Posterior vena cava (tissue), 2 donors: Measurements from ENCODE around the gene VPS54. TPM values are rescaled to one million over a fixed set of nuclear protein-coding genes. Genes with fewer than 3 reads are reported as not detected.
"Not testable (repeated sequence)": the region's sequence is repeated elsewhere in the genome, so short reads cannot be mapped to it uniquely, and the experiment has no call there.

Experiments
- DNase-seq: peaks from one replicate; pipeline ENCODE4 v3.0.0-alpha.2; 2020; ENCODE audit warnings: low spot score
- intact Hi-C, 2 donors: fragments of 100-400 bp; cut with DNase I; formaldehyde crosslinking; loops; one replicate each; pipeline versions ENCODE4 v1.14.1 to v1.14.2; 2022 to 2023
- total RNA-seq, 2 donors: library from RNA; stranded (reverse); fragmentation: NEBNext Ultra II Directional; extraction: Animal tissue kit (Norgen Biotek cat#: 25700); gene quantifications; one replicate each; pipeline ENCODE4 v1.2.1, GENCODE V29; 2021
- donor health status: DM: yes; HTN: yes; CAD: no.
- donor health status: DM: yes; HTN: yes; CAD: no.

The VPS54 gene
- total RNA-seq, 2 donors from 2014 or later: 18.7 to 22.9 TPM

DNA sequence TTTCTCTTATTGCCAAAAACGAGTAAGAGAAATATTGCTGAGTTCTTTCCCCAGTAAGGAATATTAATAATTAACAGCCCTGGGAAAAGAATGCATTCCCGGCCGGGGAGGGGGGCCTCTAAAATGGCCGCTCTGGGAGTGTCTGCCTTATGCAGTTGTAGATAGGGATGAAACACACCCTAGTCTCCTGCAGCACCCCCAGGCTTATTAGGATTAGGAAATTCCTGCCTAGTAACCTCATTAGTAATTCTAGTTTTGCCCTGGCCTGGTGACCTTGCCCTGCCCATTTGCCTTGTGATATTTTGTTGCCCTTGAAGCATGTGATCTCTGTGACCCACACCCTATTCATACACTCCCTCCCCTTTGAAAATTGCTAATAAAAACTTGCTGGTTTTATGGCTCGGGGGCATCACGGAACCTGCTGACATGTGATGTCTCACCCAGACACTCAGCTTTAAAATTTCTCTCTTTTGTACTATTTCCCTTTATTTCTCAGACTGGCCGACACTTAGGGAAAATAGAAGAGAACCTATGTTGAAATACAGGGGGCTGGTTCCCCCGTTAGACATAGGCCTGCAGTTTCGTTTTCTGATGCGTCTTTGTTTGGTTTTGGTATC, 22.5 kb downstream of the VPS54 start:
- DNase-seq, intact Hi-C loops: not testable (repeated sequence)

DNA sequence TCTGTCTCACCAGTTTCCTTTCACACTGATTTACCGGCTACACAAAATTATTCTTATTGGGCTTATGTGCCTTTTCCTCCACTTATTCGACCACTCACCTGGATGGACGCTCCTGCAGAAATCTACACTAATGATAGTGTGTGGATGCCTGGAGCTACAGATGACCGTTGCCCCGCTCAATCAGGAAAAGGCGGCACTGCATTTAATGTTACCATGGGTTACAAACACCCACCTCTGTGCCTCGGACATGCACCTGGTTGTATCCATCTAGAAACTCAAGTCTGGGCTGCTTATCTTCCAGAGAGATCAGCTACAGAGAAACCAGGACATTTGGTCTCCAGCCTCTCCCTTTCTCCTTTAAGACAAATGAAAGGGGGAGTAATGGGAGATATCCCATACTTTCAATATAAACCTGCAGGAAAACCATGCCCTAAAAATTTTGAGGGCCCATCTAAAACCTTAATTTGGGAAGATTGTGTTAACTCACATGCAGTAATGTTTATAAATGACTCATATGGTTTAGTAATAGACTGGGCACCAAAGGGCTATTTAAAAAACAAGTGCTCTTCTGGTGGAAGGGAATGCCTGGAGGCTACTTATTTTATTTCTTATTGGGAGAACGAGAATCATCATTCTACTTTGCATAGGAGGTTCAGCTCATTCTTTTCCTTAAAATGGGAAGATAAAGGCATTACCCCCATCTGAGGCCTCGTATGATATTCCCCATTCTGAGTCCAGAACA, 24.7 kb downstream of the VPS54 start:
- DNase-seq, intact Hi-C loops: not testable (repeated sequence)

DNA sequence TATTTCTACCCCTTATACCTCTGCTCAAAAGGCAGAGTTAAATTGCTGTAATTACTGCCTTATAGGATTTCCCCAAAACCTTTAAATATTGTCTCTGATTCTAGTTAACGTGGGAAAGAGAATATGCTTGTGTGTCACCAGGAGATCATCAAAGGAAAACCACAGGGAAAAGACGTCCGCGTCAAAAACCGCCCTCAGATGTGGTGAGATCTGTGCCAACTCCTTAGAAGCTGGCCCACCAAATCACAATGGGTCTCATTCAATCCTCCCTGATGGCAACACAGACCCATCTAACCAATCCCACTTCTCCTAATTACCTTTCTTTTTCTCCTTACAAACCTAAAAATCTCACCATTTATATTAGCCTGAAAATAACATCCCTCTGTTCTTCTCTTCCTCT, 25.4 kb downstream of the VPS54 start:
- intact Hi-C loops: no loop called here
- no peak for DNase-seq

DNA sequence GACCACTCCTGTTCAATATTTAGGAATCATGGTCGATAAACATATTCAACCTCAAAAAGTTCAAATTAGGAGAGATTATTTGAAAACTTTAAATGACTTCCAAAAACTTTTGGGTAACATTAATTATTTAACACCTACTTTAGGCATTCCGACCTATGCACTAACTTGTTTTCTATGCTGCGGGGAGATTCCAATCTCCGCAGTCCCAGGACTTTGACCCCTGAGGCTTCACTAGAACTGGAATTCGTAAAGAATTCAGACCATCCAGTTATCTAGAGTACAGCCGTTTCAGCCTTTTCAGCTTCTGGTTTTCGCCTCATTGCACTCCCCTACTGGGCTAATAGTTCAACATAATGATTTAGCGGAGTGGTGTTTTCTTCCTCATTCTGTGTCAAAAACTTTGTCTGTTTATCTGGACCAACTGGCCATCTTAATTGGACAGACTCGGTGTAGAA, 26.1 kb downstream of the VPS54 start:
- intact Hi-C loops, DNase-seq: not testable (repeated sequence)

DNA sequence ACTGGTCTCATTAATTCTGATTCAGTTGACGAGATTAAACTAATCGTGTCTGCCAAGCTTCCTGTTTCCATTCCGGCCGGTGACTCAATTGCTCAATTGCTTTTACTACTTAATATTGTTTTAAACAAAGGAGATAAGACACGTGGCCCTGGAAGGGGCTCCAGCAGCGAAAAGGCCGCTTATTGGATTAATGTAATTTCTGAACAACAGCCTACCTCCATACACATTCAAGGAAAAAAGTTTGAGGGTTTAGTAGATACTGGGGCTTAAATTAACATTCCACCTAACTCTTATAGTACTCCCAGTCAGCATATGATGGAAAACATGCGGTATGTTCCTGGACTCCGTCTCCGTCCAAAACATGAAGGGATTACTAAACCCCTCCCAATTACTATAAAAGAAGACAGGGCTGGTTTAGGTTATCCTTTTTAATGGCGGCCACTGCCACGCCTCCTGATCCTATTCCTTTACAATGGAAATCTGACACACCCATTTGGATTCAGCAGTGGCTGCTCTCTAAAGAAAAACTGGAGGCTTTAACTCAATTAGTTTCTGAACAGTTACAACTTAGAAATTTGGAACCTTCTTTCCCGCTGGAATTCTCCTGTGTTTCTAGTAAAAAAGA, 27.1 kb downstream of the VPS54 start:
- intact Hi-C loops: no loop called here
- DNase-seq: no peak

DNA sequence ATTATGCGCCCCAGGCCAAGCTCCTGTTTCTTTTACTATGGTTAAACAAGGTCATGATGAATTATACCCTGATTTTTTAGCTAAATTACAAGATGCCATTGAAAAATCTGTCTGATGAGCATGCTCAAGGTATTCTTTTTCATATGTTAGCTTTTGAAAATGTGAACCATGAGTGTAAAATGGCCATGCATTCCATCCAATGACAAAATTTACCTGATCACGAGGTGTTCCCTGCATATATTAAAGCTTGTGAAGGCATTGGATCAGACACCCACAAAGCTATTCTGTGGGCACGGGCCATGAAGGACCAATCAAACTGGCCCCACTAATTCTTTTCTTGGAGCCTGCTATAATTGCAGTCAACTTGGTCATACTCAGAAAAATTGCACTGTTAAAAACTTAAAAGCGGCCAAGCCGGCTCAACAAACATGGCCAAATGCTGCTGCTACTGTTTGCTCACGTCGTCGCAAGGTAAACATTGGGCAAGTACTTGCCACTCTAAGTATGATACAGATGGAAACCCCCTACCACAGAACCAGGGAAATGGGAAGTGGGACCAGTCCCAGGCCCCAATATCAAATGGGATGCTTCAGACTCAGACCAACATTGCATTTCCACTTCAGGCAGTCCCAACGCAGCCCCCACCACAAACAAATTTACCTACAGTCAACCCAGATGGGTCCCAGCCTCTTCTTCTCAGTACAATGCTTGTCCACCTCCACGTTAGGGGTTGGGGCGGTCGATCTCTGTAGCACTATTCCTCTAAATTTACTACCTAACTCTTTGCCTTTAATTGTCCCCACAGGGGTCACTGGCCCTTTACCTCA, 27.8 kb downstream of the VPS54 start:
- intact Hi-C loops, DNase-seq: not testable (repeated sequence)

DNA sequence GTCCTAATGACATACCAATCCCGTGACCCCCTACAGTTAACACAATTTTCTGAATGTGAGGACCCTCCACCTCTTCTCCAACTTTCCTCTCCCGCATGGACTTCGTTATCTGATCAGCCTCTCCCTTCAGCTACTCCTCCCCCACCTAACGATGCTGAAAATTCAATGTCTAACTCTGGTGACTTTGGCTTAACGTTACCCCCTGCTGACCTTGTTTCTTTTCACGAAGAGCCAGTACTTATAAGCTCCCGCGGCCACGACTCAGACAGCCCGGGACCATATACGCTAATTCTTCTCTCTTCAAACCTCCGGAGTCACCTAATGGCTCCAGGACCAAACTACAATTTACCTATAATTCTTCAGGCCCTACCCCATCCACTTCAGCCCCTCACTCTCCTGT, 29.2 kb downstream of the VPS54 start:
- no peak for DNase-seq
- intact Hi-C loops: loop anchor here in 1 of 2 donors (1.0 kb wide), 1 partner anchor 26 kb away; no protein-coding TSS in a partner anchor

DNA sequence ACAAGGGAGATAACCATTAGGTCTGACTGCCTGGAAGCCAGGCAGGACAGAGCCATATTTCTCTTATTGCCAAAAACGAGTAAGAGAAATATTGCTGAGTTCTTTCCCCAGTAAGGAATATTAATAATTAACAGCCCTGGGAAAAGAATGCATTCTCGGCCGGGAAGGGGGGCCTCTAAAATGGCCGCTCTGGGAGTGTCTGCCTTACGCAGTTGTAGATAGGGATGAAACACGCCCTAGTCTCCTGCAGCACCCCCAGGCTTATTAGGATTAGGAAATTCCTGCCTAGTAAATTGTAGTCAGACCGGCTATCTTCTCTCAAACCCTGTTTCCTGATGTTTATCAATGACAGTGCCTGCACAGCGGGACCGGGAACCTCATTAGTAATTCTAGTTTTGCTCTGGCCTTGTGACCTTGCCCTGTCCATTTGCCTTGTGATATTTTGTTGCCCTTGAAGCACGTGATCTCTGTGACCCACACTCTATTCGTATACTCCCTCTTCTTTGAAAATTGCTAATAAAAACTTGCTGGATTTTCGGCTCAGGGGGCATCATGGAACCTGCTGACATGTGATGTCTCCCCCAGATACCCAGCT, 30.3 kb downstream of the VPS54 start:
- DNase-seq, intact Hi-C loops: not testable (repeated sequence)

DNA sequence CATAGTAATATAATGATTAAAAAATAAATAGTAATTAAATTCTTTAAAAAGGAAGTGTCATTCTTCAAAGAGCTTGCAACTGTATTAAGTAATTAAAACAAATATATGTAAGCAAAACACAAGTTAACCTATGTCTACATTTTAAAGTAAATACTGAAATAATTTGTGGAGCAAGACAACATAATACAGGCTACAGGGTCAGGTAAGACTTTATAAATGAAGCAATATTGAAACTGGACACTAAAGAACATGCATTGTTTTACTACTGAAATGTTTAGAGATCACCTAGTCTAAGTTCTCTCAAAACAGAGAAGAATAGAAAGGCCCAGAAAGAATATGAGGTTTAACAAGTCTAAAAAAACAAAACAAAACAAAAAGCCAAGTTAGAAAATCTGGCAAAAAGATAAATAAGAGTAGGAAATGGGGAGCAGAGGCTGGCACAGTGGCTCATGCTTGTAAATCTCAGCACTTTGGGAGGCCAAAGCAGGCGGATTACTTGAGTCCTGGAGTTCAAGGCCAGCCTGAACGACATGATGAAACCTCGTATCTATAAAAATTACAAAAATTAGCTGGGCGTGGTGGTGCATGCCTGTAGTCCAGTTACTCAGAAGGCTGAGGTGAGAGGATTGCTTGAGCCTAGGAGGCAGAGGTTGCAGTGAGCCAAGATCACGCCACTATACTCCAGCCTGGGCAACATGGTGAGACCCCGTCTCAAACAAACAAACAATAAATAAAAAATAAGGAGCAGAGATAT, 34.4 kb downstream of the VPS54 start:
- intact Hi-C loops: no loop called here
- no peak for DNase-seq

DNA sequence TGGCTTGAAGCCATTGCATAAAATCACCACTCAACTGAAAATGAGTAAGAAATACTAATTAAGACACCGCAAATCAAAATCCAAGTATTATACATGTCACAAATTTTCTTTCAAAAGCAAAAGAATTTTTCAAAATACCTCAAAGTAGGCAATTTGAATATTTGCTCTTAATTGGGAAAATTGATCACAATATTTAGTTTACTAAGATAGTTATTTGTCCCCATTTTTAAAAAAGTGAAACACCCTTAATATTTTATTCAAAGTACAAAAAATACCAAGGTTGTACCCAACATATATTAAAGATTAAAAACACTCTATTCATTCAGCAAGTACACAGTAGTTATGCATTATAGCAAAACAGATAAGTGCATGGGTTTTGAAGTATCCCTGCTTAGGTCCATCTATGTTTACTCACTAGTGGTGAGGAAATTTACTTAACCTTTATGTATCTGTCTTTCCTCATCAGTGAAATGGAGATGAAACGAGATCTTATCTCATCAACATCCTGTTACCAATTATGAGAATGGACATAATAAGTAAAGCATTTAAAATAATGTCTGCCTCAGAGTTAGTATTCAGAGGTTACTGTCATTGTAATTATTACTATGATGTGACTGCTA, 35.1 kb downstream of the VPS54 start:
- intact Hi-C loops: no loop called here
- no peak for DNase-seq

DNA sequence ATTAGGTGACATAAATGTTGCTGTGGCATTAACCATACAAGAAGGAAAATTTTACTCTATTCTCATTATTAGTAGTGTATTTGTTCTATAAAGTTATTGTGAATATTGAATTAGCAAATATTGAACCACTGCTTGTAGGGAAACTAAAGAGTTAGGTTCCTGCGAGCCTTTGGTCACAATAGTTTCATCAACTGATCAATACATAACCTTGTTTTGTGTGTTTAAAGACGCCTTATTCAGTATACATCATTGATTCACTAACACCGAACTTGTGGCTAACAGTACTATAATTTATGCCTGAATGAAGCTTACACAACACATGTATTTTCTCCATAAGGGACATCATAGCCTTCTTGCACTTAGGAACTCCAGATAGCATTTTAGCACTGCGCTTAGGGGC, 36.9 kb downstream of the VPS54 start:
- no peak for DNase-seq
- intact Hi-C loops: no loop called here

DNA sequence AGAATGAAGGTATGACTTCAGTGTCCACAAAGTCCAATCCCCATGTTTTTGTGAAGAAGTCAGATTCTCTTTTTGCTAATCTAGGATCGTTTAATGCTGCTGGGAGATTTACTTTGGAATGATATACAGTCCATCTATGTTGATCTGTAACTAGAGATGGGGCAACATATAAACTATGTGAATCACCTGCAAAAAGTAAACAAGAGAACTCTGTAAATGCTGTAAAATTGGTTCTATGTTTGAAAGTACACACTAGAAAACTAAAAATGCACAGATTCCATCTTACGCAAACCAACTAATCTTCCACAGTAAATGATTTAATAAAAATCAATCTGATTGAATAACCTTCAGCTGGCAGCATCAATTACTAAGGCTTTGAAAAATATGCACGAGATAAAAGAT, 37.5 kb downstream of the VPS54 start:
- intact Hi-C loops: no loop called here
- DNase-seq: no peak

DNA sequence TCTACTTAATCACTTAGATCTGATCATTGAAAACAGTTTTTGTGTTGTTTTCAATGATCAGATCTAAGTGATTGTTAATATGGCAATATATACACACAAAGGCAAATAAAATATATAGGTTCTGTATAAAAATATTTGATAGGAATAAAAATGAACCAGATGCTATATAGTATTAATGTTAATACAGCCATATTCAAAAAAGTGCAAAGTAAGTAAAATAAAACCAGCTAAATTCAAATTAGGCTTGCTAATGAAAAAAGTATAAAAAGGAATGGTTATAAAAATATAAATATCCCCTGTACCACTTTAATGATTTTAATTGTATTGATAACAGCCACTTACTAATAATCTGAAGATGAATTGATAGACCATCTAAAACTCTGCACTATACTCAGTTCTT, 38.4 kb downstream of the VPS54 start:
- intact Hi-C loops: no loop called here
- no peak for DNase-seq

DNA sequence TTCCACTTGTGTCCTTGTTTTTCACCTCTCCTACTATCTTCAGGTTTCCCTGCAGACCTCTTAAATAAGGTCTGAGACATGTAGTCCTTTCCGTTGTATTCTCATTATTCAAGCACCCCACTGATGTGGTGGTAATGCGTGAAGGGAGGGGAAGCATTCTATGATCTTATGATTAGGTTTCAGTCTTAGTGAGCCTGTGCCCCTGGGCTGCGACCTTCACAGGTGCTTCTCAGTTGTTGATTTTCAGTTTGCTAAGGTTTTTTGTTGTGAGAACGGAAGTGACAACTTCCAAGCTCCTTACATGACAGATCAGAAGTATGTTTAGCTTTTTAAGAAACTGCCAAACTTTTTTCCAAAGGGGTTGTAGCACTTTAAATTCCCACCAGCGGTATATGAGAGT, 41.3 kb downstream of the VPS54 start:
- intact Hi-C loops: no loop called here
- no peak for DNase-seq

DNA sequence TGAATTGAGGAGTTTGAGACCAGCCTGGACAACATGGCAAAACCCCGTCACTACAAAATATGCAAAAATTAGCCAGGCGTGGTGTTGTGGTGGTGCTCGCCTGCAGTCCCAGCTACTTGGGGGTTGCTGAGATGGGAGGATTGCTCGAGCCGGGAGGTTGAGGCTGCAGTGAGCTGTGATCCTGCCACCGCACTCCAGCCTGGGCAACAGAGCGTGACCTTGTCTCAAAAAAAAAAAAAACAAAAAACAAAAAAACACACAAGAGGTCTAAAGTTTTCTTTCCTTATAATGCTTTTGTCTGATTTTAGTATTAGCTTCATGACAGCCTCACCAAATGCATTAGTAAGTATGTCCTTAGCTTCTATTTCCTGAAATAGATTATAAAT, 43.1 kb downstream of the VPS54 start:
- no peak for DNase-seq

DNA sequence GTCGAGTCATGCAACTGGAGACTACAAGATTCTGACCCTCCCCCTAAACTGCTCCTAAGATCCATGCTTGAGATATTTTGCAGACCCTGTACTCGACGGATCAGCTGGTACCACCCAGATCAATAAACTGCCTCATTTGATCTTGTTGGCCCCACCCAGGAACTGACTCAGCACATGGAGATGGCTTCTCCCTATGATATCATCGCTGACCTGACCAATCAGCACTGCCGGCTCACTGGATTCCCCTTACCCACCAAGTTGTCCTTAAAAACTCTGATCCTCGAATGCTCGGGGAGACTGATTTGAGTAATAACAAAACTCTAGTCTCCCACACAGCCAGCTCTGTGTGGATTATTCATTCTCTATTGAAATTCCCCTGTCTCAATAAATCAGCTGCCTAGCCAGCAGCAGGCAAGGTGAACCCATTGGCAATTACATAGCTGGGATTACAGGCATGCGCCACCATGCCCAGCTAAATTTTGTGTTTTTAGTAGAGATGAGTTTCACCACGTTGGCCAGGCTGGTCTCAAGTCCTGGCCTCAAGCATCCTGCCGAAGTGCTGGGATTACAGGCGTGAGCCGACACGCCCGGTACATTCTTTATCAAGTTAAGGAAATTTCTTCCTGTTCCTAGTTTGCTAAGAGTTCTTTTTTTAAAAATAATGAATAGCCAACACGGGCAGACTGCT, 43.6 kb downstream of the VPS54 start:
- intact Hi-C loops: no loop called here
- no peak for DNase-seq

More for the DNA sequence above, 43.1 kb downstream of the VPS54 start:
- intact Hi-C loops: no loop called here

DNA sequence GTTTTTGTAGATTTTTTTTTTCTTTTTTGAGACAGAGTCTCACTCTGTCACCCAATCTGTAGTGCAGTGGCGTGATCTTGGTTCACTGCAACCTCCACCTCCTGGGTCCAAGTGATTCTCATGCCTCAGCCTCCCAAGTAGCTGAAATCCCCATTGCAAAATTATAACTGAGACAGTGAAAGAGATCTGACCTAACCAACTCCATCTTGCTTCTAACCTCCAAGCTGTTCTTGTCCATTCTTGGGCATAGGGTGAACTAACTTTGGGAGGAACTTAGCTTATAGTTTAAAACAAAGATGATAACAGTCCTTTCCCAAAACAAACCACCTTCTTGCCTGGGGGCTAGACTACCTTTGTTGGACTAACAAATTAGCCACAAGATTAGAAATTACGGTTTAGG, 44.2 kb downstream of the VPS54 start:
- intact Hi-C loops, DNase-seq: not testable (repeated sequence)

DNA sequence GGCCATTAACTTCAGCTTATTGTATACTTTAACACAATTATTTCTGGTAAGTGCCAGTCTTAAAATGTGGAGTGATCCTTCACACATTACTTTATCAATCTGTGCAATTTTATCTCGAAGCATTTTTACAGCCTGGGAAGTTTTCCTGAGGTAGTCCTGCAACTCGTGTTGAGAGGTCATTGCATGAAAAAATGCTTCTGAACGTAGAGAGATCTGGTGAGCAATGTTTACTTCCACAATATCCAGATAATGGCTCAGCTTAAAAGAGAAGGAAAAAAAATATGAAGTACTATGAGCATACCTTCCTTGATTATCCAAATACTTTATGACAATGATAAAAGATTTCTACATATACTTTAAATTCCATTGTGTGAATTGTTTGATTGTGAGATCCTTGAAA, 57.0 kb downstream of the VPS54 start:
- intact Hi-C loops: no loop called here
- DNase-seq: no peak
